Endothelial cell of hepatic sinusoid (primary cell): ENCODE data around the gene CGB1.

Source experiments
- in situ Hi-C: cut with HindIII; loops from 2 replicates; pipeline ENCODE4 v1.10.0; 2017; ENCODE audit warnings: low sequenced_read_pairs

The CGB1 gene

DNA sequence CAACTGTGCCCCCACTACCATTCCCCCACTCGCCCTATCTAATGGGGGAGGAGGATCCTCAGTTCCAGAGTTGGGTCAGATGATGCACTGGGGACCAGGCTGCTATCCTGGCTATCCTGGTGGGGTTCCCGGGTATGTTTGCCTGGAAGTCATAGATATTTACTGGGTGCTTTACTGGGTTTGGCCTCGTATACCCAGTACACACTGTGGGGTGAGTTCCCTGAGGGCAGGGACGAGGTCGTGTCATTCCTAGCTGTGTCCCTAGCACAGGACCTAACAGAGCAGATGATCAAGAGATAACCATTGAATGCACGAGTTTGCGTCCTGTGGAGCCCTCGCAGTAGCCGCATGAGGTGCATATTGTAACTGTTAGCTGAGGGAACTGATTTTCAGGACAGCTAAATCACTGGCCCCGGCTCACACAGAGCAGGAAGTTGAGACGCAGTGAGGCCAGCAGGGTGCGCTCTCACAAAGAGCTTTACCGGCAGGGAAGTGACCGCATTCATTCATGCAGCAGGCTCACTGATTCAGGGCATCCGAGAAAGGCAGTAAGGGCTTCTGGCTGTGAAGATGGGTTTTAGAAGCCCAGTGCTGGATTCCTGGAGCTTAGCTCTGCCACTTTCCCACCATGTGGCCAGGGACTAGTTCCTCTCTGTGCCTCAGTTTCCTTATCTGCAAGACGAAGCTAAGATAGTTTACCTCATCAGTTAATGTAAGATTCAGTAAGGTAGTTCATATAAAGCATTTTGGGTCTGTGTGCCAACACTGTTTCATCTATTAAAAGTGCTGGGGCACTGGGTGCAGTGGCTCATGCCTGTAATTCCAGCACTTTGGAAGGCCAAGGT is 37.0 kb downstream of the CGB1 start:
- in situ Hi-C loops: no loop called here

DNA sequence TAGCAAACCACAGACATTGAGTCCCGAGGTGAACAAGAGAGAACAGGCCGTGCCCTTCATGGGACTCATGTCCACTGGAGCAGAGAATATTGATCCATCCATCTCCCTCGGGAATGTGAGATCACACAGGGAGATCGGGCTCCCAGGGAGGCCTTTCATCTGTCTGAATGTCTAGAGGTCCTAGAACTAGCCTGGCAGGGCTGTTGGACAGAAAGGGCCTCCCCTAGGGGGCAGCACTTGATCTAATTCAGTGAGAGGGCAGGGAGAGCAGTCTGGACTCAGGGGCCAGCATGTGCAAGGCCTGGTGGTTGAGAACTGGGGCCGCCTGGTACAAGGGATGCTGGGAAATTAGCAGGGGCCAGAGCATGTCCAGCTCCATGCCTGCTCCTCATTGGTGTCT is 38.7 kb downstream of the CGB1 start:
- in situ Hi-C loops: no loop called here

DNA sequence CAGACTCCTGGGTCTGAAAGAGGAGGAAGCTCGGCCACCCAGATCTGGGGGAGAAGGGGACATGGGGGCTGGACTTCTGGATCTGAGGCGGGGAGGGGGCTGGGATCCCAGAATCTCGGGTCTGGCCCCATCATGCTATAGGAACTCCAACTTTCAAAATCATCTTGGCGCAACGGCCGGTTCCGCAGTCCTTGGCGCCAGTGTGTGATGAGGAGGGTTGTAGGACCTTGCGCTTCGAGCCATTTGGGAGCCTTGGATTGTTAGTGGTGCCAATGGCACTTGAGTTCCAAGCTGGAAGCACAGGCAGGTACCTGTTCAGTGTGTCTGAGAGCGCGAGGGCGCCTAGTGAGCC is 42.7 kb downstream of the CGB1 start:
- in situ Hi-C loops: no loop called here

DNA sequence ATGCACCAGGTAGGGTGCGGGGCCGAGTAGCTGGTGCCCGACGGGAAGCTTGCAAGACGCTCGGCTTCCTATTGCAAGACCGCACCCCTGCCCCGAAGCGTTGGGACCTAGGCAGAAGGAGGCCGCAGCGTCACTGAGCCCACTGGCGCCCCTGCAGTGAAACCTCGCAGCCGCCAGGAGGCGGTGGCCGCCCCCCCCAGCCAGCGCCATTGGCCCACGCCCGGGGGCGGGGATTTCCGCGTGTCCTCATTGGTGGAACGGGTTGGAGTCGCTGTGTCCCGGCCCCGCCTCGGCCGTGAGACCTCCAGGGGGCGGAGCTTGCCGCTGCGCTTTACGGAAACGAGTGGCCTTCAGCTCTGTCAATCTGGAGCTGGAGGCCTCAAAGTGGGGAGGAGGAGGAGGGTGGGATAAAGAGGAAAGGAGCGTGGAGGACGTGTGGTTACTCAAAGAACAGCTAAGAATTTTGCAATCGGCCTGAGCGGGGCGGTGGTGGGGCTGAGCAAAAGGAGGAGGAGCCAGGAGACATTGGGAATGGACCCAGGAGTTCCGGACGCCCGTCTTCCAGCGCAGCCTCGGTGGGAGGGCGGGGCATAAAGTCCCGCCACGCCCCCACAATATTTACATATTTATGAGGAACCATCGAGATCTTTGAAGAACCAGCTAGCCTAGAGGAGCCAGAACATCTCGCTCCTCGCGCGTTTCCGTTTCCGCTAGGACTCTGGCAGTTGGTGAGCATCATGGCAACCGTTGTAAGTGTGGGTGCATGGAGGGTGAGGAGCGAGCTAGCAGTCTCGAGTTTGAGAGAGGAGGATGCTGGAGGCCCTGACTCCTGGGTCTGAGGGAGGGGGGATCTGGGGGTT is 43.3 kb downstream of the CGB1 start, which contains the start of the genes GYS1 and RUVBL2:
GYS1 (minus strand) TSS at position 135 of the 860 bp plus-strand sequence. CDS start 197 bp downstream, outside the sequence.
RUVBL2 (plus strand) TSS at position 713 of the 860 bp plus-strand sequence; CDS start at position 738, 25 bp downstream.
- in situ Hi-C loops: no loop called here

DNA sequence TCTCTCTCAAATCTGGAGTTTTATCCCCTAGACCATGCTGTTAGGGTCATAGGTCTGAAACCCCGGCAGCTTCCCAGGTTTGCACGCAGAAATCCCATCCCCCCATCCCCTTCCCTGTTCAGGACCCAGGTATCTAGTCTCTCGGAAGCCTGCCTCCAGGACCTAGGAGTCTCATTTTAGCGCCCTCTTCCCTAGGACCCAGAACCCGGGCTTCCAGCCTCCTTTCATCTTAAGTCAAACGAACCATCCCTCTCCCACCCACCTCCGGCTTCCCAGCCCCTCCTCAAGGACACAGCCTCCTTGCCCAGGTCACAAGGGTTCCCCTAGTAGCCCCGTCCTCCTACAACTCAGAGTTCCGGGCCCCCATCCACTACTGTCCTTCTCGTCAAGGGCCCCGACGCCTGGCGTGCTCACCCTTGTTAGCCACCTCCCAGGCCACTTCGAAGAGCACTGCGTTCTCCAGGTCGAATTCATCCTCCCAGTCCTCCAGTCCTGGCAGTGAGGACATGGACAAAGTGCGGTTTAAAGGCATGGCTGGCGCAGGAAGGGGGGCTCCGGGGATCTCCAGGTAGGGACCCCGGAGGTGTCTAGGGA is 44.0 kb downstream of the CGB1 start:
- in situ Hi-C loops: no loop called here

DNA sequence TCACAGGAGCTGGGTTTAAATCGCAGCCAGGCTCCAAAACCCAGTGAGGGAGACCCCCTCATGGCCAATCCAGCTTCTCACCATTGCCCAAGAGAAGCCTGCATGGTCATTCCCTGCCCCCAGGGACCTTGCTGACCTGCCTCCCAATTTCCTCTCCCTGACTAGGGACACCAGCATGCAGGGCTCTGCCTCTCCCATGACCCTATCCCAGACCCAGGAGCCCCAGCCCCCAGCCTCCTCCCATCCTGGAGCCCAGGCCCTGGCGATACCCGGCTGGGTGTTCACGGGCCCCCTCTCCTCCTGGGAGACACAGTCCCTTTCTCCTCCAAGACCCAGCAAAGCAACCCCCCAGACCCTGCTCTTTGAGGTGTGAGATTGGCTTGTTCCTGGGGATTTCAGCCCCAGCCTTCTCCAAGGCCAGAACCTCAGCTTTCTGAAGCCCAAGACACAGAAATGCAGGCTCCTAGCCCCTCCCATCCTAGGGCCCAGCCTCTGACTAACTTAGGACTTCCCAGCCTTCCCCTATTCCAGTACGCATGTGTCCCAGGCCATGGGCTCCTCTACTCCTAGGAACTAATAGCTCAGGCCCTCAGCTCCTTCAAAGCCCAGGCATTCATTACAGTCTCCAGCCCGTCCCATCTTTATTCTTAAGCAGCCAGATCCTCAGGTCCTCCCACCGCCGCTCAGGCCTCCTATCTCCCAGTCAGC is 44.7 kb downstream of the CGB1 start:
- in situ Hi-C loops: no loop called here

DNA sequence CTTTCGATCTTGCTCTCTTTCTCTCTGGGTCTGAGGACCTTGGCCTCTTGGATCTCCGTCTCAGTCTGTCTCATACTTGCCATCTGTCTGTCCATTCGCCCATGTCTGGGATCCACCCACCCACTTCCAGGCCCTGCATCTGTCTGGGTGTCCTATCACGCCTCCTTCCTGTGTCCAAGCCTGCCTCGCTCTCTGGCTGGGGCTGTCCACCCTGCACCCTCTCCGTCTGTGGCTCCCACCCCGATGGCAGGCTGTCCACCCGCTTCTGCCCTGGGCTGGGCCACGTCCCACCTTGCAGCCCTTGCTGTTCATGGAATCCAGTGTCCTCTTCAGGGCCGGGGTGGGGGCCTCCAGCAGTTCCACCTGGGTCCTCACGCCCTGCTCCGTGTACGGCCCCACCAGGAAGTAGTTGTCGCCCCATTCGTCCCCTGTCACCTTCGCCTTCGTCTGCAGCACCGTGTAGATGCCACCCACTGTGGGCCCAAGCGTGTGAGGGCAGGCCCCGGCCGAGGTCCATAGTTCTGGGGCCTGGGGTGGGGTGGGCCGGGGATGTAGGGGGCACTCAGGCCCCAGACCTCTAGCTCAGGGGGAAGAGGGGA is 45.6 kb downstream of the CGB1 start:
- in situ Hi-C loops: no loop called here

DNA sequence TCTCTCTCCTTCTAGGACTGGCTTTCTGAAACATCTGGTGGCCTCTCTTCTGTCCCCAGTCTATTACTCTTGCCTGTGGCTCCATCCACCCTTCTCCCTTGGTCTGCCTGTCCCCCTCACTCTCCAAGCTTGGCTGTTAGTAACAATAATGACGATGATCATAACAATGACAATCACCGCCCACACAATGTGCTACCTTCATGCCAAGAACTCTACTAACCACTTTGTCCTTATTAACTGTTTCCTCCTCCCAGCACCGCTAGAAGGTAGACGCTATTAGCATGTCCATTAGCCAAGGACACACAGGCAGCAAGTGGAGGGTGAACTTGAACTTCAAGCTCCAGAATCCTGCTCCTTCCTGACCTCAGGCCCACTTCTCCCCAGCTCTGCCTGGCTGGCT is 46.3 kb downstream of the CGB1 start:
- in situ Hi-C loops: no loop called here

DNA sequence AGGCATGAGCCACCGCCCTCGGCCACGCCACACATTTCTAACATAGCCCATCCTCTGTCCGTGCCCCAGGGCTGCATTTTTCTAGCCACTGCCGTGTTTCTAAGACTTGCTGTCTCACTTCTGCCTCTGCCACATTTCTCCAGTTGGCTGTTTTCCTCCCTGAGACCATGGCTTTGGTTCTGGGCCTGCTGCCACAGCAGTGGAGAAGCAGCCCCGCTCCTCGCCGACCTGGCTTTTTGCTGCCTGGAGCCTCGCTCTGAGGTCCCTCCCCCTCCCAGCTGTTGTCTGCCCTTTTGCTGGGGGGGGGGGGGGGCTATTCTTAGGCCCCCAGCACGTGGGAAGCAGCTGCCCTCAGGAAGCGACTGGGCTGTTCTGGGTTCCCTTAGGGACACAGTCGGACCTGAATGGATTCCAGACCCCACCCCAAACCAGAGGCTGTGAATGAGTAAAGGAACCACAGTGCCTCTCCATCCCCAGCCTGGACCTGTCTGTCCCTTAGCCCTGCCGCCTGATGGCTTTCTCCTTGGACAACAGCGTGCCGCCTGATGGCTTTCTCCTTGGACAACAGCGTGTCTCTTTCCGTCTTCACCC is 46.9 kb downstream of the CGB1 start:
- in situ Hi-C loops: loop anchor here (5.0 to 10.0 kb wide), 2 partner anchors 192 to 205 kb away; no protein-coding TSS in a partner anchor

DNA sequence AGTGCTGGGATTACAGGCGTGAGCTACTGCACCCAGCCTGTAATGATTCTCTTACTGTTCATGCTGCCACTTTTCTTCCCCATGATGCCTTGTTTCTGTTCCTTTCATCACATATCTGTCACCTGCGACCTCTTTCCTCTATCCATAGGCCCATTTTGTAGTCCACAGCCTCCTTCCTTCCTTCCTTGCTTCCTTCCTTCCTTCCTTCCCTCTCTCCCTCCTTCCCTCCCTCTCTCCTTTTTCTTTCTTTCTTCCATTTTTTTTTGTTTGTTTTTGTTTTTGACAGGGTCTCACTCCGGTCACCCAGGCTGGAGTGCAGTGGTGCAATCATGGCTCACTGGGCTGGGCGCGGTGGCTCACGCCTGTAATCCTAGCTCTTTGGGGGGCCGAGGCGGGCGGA is 47.8 kb downstream of the CGB1 start:
- in situ Hi-C loops: loop anchor here (5.0 to 10.0 kb wide), 2 partner anchors 192 to 206 kb away; no protein-coding TSS in a partner anchor

DNA sequence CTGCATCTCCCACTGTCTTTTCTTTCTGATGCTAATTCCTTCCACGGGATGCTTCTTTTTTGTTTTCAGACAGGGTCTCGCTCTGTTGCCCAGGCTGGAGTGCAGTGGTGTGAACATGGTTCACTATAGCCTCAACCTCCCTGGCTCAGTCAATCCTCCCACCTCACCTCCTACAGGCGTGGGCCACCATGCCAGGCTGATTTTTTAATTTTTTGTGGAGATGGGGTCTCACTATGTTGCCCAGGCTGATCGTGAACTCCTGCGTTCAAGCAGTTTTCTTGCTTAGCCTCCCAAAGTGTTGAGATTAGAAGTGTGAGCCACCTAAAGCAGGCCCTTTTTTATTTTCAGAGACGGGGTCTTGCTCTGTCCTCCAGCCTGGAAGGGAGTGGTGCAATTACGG is 48.4 kb downstream of the CGB1 start:
- in situ Hi-C loops: loop anchor here (5.0 to 10.0 kb wide), 2 partner anchors 191 to 207 kb away; no protein-coding TSS in a partner anchor

DNA sequence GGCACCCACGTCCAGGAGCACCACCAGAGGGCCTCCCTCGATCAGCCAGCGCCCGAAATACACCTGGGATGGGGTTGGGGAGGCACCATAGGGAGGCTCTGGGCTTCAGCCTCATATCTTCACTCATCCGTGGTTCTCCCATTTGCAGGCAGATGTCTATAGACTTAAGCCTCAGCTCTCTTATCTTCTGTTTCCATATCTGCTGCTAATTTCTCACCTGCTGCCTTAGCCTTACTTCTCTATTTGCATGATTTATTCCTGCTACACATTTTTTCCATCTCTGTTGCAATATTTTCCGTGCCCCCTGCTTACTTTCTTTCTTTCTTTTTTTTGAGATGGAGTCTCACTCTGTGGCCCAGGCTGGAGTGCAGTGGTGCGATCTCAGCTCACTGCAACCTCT is 49.4 kb downstream of the CGB1 start:
- in situ Hi-C loops: loop anchor here (5.0 to 10.0 kb wide), 2 partner anchors 190 to 207 kb away; no protein-coding TSS in a partner anchor

DNA sequence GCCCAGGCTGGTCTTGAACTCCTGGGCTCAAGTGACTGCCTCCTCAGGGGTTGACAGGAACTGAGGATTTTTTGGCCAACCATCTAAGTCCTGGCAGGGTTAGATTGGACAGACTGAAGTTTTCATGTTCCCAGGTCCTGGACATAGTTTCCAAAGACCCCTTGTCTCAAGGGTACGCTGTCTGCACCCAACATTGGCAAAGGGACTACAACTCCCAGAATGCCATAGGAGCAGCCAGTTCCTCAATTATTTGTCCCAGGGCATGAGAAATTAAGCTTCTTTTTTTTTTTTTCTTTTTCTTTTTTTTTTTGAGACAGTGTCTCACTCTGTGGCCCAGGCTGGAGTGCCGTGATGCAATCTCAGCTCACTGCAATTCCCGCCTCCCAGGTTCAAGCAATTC is 50.5 kb downstream of the CGB1 start:
- in situ Hi-C loops: loop anchor here (5.0 to 10.0 kb wide), 2 partner anchors 189 to 209 kb away; no protein-coding TSS in a partner anchor

DNA sequence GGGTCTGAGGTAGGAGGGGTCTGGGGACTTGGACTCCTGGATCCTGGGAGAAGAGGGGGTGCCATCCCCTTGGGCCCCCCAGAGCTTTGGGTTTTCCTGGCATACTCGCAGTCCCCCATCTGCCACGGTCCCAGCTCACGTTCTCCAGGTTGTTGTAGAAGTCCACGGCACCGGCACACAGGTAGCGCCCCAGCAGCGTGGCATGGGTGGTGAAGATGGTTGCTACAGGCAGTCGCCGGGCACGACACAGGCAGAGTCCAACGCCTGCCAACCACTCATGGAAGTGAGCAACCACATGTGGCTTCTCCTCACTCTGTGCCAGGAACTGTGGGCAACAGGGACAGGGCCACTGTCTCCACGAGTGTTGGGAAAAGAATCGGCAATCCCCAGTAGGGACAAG is 51.0 kb downstream of the CGB1 start:
- in situ Hi-C loops: loop anchor here (5.0 to 10.0 kb wide), 2 partner anchors 188 to 209 kb away; no protein-coding TSS in a partner anchor
